Smooth muscle cell (in vitro differentiated cells): ENCODE data around the gene RBM41. TPM values are rescaled to one million over a fixed set of nuclear protein-coding genes. Genes with fewer than 3 reads are reported as not detected.

Experiments used
- DNase-seq: peaks from one replicate; lab custom pipeline; 2025; ENCODE audit not compliant: unreplicated experiment; lab: John Stamatoyannopoulos, UW
- H2AFZ ChIP-seq: fragments of 200-600 bp; sonication (generic); 2 replicates; pipeline ENCODE4 v1.6.0; 2016; ENCODE audit warnings: antibody characterized with exemption, low read depth, mild to moderate bottlenecking
- H3F3A ChIP-seq: fragments of 200-600 bp; sonication (generic); 2 replicates; pipeline ENCODE4 v1.6.0; 2017; ENCODE audit warnings: antibody characterized with exemption, low read depth
- H3K27ac ChIP-seq: fragments of 200-600 bp; sonication (generic); 2 replicates; pipeline ENCODE4 v1.5.1; 2016; ENCODE audit warnings: low read depth, mild to moderate bottlenecking
- H3K27me3 ChIP-seq: fragments of 200-600 bp; sonication (generic); 2 replicates; pipeline ENCODE4 v1.6.1; 2016; ENCODE audit warnings: low read depth, mild to moderate bottlenecking
- H3K36me3 ChIP-seq: fragments of 200-600 bp; sonication (generic); 2 replicates; pipeline ENCODE4 v1.5.1; 2016; ENCODE audit warnings: low read depth
- H3K4me1 ChIP-seq: fragments of 200-600 bp; sonication (generic); 2 replicates; pipeline ENCODE4 v1.5.1; 2016; ENCODE audit warnings: low read depth
- H3K4me2 ChIP-seq: fragments of 200-600 bp; sonication (generic); 2 replicates; pipeline ENCODE4 v1.6.0; 2016; ENCODE audit warnings: mild to moderate bottlenecking
- H3K4me3 ChIP-seq: fragments of 200-600 bp; sonication (generic); 2 replicates; pipeline ENCODE4 v1.5.1; 2016; ENCODE audit warnings: mild to moderate bottlenecking
- H3K79me2 ChIP-seq: fragments of 200-600 bp; sonication (generic); 2 replicates; pipeline ENCODE4 v1.6.0; 2016; ENCODE audit warnings: low read depth, mild to moderate bottlenecking
- H3K9ac ChIP-seq: fragments of 200-600 bp; sonication (generic); 2 replicates; pipeline ENCODE4 v1.6.0; 2016; ENCODE audit warnings: low read depth
- H3K9me3 ChIP-seq: fragments of 200-600 bp; sonication (generic); replicated peaks from 2 replicates; pipeline ENCODE4 v1.5.1; 2016; ENCODE audit warnings: low read depth
- H4K20me1 ChIP-seq: fragments of 200-600 bp; sonication (generic); 2 replicates; pipeline ENCODE4 v1.6.0; 2016; ENCODE audit warnings: low read depth
- WGBS: methylation state at CpG from one replicate; pipeline ENCODE4 v1.1.7; 2016; ENCODE audit warnings: low lambda C conversion rate; 5-methylcytosine and 5-hydroxymethylcytosine counted together
- polyA plus RNA-seq: library from polyadenylated mRNA; unstranded; fragments of >200 nt; fragmentation: Nextera tagmentation; extraction: Ambion mirVana; gene quantifications from 2 replicates; pipeline ENCODE4 v1.2.1, GENCODE V29; 2016
- total RNA-seq: library from RNA; depleted of rRNA; stranded (reverse); fragments of >200 nt; gene quantifications from 2 replicates; pipeline ENCODE4 v1.2.3, GENCODE V29; 2014
- TF ChIP-seq, protein P1 (sequence below): fragments of 200-600 bp; sonication (generic); IDR thresholded peaks from 2 replicates; pipeline ENCODE4 v1.5.1; 2017; ENCODE audit warnings: borderline replicate concordance, mild to moderate bottlenecking, antibody characterized with exemption; ENCODE audit not compliant: insufficient read depth, poor library complexity, severe bottlenecking

Gene RBM41
- total and polyA plus RNA-seq, 2 experiments from 2014 or later = 6.5 to 12.1 TPM

DNA sequence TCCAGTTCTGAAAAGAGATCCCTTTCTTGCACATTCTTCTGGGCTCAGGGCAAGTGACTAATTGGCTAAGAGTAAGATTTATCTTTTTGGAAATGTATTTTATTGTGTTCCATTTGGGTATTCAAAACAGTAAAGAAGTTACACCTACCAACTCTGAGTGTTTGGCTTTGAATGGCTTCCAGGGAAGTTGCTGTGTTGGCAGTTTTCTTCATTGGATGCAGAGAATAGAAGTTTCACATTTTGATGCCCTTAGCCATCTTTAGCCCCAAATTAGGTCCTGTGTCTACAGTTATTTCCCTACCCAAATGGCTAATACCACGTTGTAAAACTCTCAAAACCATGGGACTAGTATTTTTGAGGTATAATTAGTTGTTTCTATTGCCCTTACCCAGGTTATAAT, 88.9 kb downstream of the RBM41 start:
- no peak overlapping the region for H3K4me3 ChIP-seq
- no peaks in the 10 kb centered on the region for H3K79me2 ChIP-seq
- H3K9ac ChIP-seq = no peak overlapping the region
- TF ChIP-seq, protein P1, sequence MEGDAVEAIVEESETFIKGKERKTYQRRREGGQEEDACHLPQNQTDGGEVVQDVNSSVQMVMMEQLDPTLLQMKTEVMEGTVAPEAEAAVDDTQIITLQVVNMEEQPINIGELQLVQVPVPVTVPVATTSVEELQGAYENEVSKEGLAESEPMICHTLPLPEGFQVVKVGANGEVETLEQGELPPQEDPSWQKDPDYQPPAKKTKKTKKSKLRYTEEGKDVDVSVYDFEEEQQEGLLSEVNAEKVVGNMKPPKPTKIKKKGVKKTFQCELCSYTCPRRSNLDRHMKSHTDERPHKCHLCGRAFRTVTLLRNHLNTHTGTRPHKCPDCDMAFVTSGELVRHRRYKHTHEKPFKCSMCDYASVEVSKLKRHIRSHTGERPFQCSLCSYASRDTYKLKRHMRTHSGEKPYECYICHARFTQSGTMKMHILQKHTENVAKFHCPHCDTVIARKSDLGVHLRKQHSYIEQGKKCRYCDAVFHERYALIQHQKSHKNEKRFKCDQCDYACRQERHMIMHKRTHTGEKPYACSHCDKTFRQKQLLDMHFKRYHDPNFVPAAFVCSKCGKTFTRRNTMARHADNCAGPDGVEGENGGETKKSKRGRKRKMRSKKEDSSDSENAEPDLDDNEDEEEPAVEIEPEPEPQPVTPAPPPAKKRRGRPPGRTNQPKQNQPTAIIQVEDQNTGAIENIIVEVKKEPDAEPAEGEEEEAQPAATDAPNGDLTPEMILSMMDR = no peak
- H3K27ac ChIP-seq = no peak overlapping the region
- no peaks in the 10 kb centered on the region for H4K20me1 ChIP-seq
- WGBS = 33% methylated on average over 1 of the region's 1 CpG
- no peak overlapping the region for H2AFZ ChIP-seq
- no peaks in the 10 kb centered on the region for H3K36me3 ChIP-seq
- no peaks in the 10 kb centered on the region for H3F3A ChIP-seq
- no peak for DNase-seq
- no peaks in the 10 kb centered on the region for H3K4me1 ChIP-seq
- H3K4me2 ChIP-seq = no peak overlapping the region
- H3K27me3 ChIP-seq = no peaks in the 10 kb centered on the region
- no peaks in the 10 kb centered on the region for H3K9me3 ChIP-seq

DNA sequence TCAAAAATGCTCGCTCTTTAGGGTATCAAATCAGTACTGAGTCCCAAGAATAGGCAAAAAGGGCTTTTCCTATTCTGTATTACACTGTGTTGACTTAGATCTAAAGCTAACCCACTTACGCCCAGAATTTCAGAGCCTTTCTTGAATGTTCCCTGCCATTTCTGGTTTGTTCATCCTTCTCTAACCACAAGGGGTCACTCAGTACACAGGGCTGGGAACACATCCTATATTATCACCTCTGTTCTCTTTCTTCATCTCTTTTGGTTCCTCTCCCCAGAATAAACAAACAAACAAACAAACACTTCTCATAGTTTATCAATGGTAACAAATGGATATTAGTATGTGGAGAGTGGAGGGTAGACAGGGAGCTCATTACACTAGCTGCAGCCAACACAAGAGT, 93.1 kb downstream of the RBM41 start:
- Histone ChIP-seq H4K20me1 (no peaks in the 10 kb centered on the region), H3K27ac (no peak overlapping the region), H3K36me3 (no peaks in the 10 kb centered on the region), H3K79me2 (no peaks in the 10 kb centered on the region), H3K4me3 (no peak overlapping the region), H3F3A (no peaks in the 10 kb centered on the region), H2AFZ (no peak overlapping the region), H3K9me3 (no peaks in the 10 kb centered on the region), H3K9ac (no peak overlapping the region), H3K4me2 (no peak overlapping the region), H3K4me1 (no peaks in the 10 kb centered on the region), H3K27me3 (no peaks in the 10 kb centered on the region)
- TF ChIP-seq, protein P1 = peak; percentile 41
- no peak for DNase-seq
- 37% methylated on average over 2 of the region's 2 CpGs for WGBS

DNA sequence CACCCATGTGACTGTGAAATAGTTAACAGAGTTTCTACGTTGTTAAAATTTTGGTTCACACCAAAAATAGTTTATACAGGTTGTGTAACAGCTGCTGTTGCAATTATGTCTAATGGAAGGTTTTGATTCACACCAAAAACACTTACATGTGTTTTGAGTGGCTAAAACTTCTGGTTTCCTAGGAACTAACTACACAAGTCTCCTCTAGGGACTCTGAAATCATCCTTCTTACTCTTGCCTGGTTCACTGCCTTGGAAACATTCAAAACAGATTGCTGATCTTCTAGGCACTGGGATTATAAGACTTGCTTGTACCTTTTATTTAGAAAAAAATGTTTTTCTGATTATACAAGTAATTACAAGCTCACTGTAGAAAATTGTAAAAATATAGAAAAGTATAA, 103.7 kb downstream of the RBM41 start:
- TF ChIP-seq, protein P1 = no peak
- Histone ChIP-seq H3K36me3 (no peaks in the 10 kb centered on the region), H3F3A (no peaks in the 10 kb centered on the region), H3K4me2 (no peak overlapping the region), H2AFZ (no peak overlapping the region), H3K4me1 (no peaks in the 10 kb centered on the region), H4K20me1 (no peaks in the 10 kb centered on the region), H3K4me3 (no peak overlapping the region), H3K79me2 (no peaks in the 10 kb centered on the region), H3K9ac (no peak overlapping the region), H3K27ac (no peak overlapping the region), H3K27me3 (no peaks in the 10 kb centered on the region), H3K9me3 (no peaks in the 10 kb centered on the region)
- WGBS = 54% methylated on average over 1 of the region's 1 CpG
- no peak for DNase-seq

Other genes with a start within 250 kb of the RBM41 start
- not detected in 2 replicates for gene RIPPLY1, start 215.5 kb downstream of the RBM41 start, total RNA-seq
- gene RIPPLY1, start 215.5 kb downstream of the RBM41 start, polyA plus RNA-seq = not detected in 2 replicates
- 0.04 TPM in 1 of 2 replicates, not detected in the other for gene CLDN2, start 198.4 kb downstream of the RBM41 start, total RNA-seq
- 0.07 TPM in 1 of 2 replicates, not detected in the other for gene CLDN2, start 198.4 kb downstream of the RBM41 start, polyA plus RNA-seq
- 33.8 and 38.6 TPM in 2 replicates for gene MORC4, start 118.6 kb downstream of the RBM41 start, total RNA-seq
- gene MORC4, start 118.6 kb downstream of the RBM41 start, polyA plus RNA-seq = 22.9 and 27.1 TPM in 2 replicates
- 0.90 and 2.2 TPM in 2 replicates for gene NUP62CL, start 87.6 kb upstream of the RBM41 start, total RNA-seq
- gene NUP62CL, start 87.6 kb upstream of the RBM41 start, polyA plus RNA-seq = 0.74 TPM in 1 of 2 replicates, not detected in the other
- gene DNAAF6, start 87.8 kb upstream of the RBM41 start, total RNA-seq = not detected in 2 replicates
- not detected in 2 replicates for gene DNAAF6, start 87.8 kb upstream of the RBM41 start, polyA plus RNA-seq